Stimulated activated CD4-positive, alpha-beta T cell treated with anti-CD3 and anti-CD28 coated beads, Interleukin-12 subunit alpha, Interleukin-12 subunit beta, amount 100 ng/mL, for 4 hours (primary cell): ENCODE results near the gene NEK8.

ENCODE experiments used
- DNase-seq: peaks from one replicate; pipeline ENCODE4 v3.0.0-alpha.2; 2020

NEK8 gene

GRCh38 chr17:28728364-28729200, at the start of gene NEK8:
Gene NEK8 (plus strand): TSS chr17:28728788. CDS start chr17:28728814, 26 bp downstream.
- DNase-seq: peak; percentile 97

GRCh38 chr17:28682655-28683054, 45.9 kb upstream of the NEK8 start:
- no peak for DNase-seq

GRCh38 chr17:28684963-28685362, 43.6 kb upstream of the NEK8 start:
- no peak for DNase-seq

DNA sequence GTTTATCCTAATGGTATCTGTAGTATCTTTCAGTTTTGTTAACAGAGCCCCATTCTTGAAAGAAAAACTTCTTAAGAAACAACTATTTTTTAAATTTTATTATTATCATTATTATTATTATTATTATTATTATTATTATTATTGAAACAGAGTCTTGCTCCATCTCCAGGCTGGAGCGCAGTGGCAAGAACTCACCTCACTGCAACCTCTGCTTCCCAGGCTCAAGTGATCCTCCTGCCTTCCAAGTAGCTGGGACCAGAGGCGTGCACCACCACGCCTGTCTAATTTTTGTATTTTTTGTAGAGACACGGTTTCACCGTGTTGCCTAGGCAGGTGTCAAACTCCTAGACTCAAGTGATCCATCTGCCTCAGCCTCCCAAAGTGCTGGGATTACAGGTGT, 43.2 kb upstream of the NEK8 start:
- DNase-seq: no peak

- DNase-seq: no peak
Observed at GRCh38 chr17:28686296-28686695, 42.3 kb upstream of the NEK8 start.

- DNase-seq: no peak
Observed at GRCh38 chr17:28688481-28688880, 40.1 kb upstream of the NEK8 start.

DNA sequence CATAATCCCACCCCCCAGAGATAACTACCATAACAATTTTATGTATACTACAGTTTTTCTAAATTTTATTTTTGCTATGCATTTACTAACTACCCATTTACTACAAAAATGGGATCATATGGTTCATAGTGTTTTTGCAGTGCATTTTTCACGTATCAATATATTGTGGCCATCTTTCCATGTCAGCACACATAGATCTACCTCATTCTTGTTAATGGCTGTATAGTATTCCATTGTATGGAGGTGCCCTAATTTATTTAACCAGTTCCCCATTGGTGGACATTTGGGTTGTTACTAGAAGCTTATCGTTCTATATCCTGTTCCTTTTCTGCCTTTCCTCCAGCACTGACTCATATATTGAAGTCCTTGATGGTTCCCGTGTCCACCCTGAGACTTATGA, 39.6 kb upstream of the NEK8 start:
- no peak for DNase-seq

- no peak for DNase-seq
Observed at GRCh38 chr17:28693869-28694268, 34.7 kb upstream of the NEK8 start.

DNA sequence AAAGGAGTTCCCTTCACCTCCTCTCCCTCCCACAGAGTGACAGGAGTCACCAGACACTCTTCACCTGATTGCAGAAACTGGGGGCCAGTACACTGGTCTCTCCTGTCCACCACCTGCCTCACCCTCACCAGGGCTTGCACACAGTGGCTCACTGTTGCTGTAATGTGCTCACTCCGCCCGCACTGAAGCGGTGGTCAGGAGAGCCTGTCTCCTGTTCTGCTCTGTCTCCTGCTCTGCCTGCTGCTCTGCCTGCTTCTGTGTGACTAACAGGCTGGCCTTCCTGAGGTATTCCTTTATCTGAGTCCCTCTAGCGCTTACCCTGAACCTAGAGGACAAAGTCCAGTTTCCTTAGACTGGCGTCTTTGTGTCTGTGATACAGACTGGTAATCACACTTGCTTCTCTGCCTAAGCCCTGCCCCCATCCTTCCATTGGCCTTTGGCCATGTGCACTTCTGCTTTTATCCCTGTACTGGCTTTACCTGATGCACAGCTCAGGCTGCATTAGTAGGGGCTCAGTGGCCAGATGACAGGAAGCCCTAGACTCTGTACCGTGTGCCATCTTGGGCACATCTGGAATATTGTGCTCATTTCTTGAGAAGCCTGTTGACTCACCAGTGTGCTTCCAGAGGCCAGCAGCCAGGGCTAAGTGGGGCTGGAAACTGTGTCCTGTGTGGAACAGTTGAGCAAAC, 30.2 kb upstream of the NEK8 start:
- DNase-seq: no peak

DNA sequence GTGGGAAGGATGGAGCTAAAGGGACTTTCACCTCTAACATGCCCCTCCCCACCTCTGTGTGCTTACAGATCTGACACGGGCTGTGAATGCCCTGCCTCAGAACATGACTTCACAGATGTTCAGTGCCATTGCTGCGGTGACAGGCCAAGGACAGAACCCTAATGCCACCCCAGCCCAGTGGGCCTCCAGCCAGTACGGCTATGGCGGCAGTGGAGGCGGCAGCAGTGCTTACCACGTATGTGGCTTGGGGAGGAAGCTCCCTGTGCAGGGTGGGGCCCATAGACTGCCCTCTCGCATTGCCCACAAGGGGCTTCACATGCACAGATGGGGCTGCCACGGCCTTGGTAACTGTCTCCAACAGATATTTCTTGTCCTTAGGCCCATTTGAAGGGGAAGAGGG, 28.3 kb upstream of the NEK8 start:
- no peak for DNase-seq

DNA sequence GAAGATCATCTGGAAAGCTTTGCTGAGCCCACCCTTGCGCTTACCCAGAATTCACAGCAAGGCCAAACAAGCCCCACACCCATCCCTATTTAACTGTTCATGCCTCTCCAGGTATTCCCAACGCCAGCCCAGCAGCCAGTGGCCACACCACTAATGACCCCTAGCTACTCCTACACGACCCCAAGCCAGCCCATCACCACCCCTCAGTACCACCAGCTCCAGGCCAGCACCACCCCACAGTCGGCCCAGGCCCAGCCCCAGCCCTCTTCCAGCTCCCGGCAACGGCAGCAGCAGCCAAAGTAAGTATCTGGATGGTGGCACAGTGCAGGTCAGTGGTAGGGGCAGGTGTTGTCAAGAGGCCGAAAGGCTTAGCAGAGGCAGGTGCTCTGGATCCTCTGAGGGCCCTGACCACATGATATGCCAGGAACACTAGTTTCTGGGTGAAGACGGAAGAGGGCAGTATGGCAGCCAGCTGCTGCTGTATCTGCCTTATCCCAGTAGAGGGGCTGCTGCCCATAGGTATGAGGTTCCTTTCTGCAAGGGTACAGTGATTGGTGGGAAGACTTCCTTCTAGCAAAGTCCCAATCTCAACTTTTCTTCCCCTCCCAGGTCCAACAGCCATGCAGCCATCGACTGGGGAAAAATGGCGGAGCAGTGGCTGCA, 27.6 kb upstream of the NEK8 start:
- no peak for DNase-seq

GRCh38 chr17:28702026-28702751, 26.4 kb upstream of the NEK8 start:
- no peak for DNase-seq

GRCh38 chr17:28702752-28703150, 25.8 kb upstream of the NEK8 start:
- no peak for DNase-seq

GRCh38 chr17:28703552-28704218, 24.9 kb upstream of the NEK8 start:
- DNase-seq: no peak

DNA sequence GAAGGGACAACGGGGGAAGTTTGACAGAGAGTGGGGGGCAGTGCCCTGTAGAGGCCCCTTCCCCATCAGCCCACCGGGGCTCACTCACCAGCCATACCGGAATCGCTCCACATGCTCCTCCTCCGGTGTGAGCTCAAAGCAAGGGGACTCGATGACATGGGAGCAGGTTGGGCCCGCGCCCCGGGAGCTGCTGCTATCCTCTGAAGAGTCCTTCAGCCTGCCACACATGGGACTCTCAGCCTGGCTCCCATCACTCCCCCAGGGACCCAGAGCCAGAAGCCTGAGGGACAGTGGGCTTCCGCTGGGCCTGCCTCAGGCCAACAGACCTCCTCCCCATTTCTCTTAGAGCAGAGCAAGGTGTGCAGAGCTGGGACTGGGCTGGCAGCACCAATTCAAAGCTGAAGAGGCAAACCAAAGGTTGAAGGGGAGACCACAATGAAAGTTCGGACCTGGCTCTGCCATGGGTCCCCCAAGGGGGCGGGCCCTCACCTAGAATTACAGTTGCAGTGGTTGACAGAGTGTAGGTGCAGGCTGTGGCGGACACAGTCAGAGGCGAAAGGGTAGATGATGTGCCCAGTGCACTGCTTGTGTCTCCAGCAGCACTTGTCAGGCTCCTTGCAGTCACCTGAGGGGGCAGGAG, 24.2 kb upstream of the NEK8 start:
- no peak for DNase-seq

- no peak for DNase-seq
Observed at GRCh38 chr17:28705074-28705659, 23.4 kb upstream of the NEK8 start.

GRCh38 chr17:28705728-28706334, 22.8 kb upstream of the NEK8 start:
- DNase-seq: no peak

DNA sequence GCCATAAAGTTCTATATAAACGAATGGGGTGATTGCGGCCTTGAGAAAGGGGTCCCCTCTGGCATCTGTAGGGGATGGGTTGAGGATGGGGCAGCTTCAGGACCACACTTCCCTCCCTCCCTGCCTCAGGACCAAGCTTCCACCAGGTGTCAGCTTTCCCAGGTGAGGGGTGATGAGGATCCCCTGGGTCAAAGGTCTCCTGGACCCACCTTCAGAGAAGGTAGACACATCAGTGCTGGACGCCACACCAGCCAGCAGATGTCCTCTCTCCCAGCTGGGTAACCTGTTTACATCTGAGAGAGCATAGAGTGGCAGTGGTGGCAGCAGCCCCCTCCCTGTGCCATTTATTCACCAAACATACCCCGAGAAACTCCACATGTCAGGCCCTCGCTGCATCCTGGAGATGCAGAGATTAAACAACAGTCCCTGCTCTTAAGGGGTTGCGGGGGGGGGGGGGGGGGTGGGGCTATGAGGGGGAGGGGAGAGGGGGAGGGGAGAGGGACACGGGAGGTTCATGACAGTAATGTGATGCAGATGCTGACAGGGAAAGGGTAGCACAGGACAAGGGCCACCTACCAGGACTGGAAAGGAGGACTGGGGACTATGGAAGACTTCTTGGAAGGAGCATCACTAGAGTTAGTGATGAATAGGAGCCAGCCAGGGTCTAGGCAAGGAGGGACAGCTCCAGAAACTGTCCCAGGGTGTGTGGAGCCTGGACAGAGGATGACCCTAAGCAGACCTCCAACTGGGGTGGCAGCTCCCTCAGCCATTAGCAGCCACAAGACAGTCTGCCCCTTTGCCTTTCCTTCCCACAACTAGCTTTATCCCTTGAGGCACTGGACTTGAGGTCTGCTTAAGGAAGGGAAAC, 21.9 kb upstream of the NEK8 start:
- DNase-seq: no peak

DNA sequence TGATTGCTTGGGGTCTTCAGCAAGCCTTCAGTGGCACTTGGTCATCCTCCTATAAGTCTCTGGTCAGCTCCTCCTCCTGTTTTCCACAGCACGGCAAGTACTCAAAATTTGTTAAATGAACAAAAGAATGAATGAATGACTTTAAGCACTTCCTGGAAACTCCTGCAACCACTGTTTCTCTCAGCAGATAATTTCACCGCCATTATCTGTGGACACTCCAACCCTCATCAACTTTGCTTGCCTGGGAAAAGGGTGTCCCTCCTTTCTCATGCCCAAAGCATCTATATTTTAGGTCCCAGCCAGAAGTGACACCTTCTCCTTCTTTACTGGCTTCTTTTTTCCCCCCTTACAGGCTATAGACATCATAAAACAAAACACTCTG, 21.3 kb upstream of the NEK8 start:
- DNase-seq: no peak
